Chondrocyte (in vitro differentiated cells): Measurements from ENCODE around the gene DUOX1. TPM values are rescaled to one million over a fixed set of nuclear protein-coding genes. Genes with fewer than 3 reads are reported as not detected.

Experiments used
- DNase-seq: peaks from one replicate; pipeline ENCODE4 v3.0.0; 2021; ENCODE audit warnings: mixed read lengths, low spot score
- H3K27ac Mint-ChIP-seq: one replicate; pipeline ENCODE4 v1.8.0; 2021; ENCODE audit warnings: mild to moderate bottlenecking, moderate library complexity, mixed read lengths; ENCODE audit not compliant: unreplicated experiment
- H3K27me3 Mint-ChIP-seq: 2 replicates; pipeline ENCODE4 v1.8.0; 2021; ENCODE audit warnings: low read depth, mixed read lengths
- H3K36me3 Mint-ChIP-seq: 2 replicates; pipeline ENCODE4 v1.8.0; 2021; ENCODE audit warnings: low read depth, mixed read lengths
- H3K4me1 Mint-ChIP-seq: 2 replicates; pipeline ENCODE4 v1.8.0; 2021; ENCODE audit warnings: low read depth, mild to moderate bottlenecking, mixed read lengths
- H3K4me3 Mint-ChIP-seq: one replicate; pipeline ENCODE4 v1.8.0; 2021; ENCODE audit warnings: mild to moderate bottlenecking, moderate library complexity, mixed read lengths; ENCODE audit not compliant: unreplicated experiment
- H3K9me3 Mint-ChIP-seq: 2 replicates; pipeline ENCODE4 v1.8.0; 2021; ENCODE audit warnings: low read depth, mixed read lengths
- total RNA-seq: library from RNA; stranded (reverse); gene quantifications from 3 replicates; pipeline ENCODE4 v1.2.1, GENCODE V29; 2021
- TF ChIP-seq, protein P1 (sequence below): fragments of 200-600 bp; sonication (generic); IDR thresholded peaks from 2 replicates; pipeline ENCODE4 v1.5.0; 2021; ENCODE audit warnings: antibody characterized with exemption, mild to moderate bottlenecking, moderate library complexity

The DUOX1 gene
- total RNA-seq, 1 donor from 2014 or later = not detected

DNA sequence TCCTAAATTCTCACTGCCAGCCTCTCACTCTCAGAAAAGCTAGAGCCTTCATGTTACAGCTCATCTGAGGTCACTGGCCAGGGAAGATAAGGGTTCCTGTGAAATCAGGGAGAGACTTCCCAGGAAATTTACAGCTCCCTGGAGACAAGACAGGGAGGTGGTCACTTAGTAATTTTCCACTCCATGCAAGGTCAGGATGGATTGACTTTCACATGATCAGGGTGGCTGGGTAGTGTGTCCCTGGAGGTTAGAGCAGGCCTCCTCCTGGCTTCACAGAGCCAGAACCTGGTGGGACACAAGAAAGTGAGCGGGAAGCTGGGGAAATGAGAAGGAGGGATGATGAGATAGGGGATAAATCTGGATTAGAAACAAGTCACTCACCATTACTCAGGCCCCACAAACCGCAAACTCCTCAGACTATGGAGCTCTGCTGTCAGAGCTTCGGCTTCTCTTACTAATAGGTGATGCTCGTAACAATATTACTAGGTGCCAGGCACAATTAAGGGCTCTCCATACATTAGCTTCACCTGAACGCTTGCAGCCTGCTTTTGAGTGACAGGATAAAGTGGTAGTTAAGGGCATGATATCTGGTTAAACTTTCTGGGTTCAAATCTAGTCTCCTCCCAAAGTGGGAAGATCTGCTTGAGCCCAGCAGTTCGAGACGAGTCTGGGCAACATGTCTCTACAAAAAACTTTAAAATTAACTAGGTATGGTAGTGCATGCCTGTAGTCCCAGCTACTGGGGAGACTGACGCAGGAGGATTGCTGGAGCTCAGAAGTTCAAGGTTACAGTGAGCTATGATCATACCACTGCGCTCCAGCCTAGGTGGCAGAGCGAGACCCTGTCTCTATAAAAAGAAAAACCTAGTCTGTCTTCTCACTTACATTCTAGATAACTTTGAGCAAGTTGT lies 40.7 kb upstream of the DUOX1 start:
- TF ChIP-seq, protein P1, sequence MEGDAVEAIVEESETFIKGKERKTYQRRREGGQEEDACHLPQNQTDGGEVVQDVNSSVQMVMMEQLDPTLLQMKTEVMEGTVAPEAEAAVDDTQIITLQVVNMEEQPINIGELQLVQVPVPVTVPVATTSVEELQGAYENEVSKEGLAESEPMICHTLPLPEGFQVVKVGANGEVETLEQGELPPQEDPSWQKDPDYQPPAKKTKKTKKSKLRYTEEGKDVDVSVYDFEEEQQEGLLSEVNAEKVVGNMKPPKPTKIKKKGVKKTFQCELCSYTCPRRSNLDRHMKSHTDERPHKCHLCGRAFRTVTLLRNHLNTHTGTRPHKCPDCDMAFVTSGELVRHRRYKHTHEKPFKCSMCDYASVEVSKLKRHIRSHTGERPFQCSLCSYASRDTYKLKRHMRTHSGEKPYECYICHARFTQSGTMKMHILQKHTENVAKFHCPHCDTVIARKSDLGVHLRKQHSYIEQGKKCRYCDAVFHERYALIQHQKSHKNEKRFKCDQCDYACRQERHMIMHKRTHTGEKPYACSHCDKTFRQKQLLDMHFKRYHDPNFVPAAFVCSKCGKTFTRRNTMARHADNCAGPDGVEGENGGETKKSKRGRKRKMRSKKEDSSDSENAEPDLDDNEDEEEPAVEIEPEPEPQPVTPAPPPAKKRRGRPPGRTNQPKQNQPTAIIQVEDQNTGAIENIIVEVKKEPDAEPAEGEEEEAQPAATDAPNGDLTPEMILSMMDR = no peak
- H3K4me1 Mint-ChIP-seq = peaks cover 2% of the 10 kb centered on the region
- no peaks in the 10 kb centered on the region for H3K36me3 Mint-ChIP-seq
- no peak overlapping the region for H3K27ac Mint-ChIP-seq
- peaks cover 65% of the 10 kb centered on the region for H3K27me3 Mint-ChIP-seq
- DNase-seq = no peak
- peaks cover 3% of the 10 kb centered on the region for H3K9me3 Mint-ChIP-seq
- H3K4me3 Mint-ChIP-seq = no peak overlapping the region

DNA sequence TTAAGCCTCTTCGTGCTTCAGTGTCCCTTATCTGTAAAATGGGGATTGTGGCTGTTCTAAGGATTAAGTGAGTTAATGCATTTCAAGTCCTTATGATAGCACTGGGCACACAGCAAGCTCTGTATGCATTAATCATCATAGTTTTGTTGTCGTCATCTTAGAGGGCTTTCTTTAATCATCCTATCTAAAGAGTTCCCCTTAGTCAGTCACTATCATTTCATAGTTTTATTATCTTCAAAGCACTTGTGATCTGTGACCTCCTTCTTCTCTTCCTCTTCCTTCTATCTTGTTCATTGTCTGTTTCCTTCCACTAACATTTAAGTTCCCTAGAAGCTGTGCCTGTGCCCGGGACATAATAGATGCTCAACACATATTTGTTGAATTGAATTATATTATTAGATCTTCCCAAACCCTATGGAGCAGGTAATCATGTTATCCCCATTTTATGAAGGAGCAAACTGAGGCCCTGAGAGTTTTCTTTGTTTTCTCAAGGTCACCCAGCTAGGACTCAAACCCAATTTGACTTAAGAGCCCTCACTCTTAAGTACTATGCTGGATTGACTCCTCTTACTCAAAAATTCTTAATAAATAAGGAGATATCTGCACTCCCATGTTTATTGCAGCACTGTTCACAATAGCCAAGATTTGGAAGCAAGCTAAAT lies 40.0 kb upstream of the DUOX1 start:
- Mint-ChIP-seq H3K4me1 (peaks cover 2% of the 10 kb centered on the region), H3K36me3 (no peaks in the 10 kb centered on the region), H3K4me3 (no peak overlapping the region), H3K27ac (no peak overlapping the region), H3K27me3 (peaks cover 61% of the 10 kb centered on the region), H3K9me3 (peaks cover 3% of the 10 kb centered on the region)
- DNase-seq = no peak
- TF ChIP-seq, protein P1 = no peak

GRCh38 chr15:45091161-45091560 lies 38.6 kb upstream of the DUOX1 start:
- Mint-ChIP-seq H3K36me3 (no peaks in the 10 kb centered on the region), H3K4me1 (peaks cover 2% of the 10 kb centered on the region), H3K4me3 (no peak overlapping the region), H3K27ac (no peak overlapping the region), H3K9me3 (peaks cover 3% of the 10 kb centered on the region), H3K27me3 (peaks cover 56% of the 10 kb centered on the region)
- DNase-seq = no peak
- TF ChIP-seq, protein P1 = no peak

GRCh38 chr15:45091576-45091975 lies 38.2 kb upstream of the DUOX1 start:
- H3K27ac Mint-ChIP-seq = no peak overlapping the region
- no peak for DNase-seq

GRCh38 chr15:45093013-45093412 lies 36.8 kb upstream of the DUOX1 start:
- Mint-ChIP-seq H3K4me3 (no peak overlapping the region), H3K27ac (no peak overlapping the region), H3K9me3 (peaks cover 3% of the 10 kb centered on the region), H3K36me3 (no peaks in the 10 kb centered on the region), H3K4me1 (peaks cover 2% of the 10 kb centered on the region), H3K27me3 (peaks cover 46% of the 10 kb centered on the region)
- no peak for DNase-seq
- TF ChIP-seq, protein P1 = no peak

More at GRCh38 chr15:45091576-45091975, 38.2 kb upstream of the DUOX1 start:
- H3K4me3 Mint-ChIP-seq = no peak overlapping the region
- H3K36me3 Mint-ChIP-seq = no peaks in the 10 kb centered on the region
- peaks cover 2% of the 10 kb centered on the region for H3K4me1 Mint-ChIP-seq
- H3K9me3 Mint-ChIP-seq = peaks cover 3% of the 10 kb centered on the region
- TF ChIP-seq, protein P1 = no peak
- peaks cover 56% of the 10 kb centered on the region for H3K27me3 Mint-ChIP-seq
